B cell (primary cell): Measurements from ENCODE around the gene ADCY1.

ENCODE experiments used
- CTCF ChIP-seq: fragments of 200-600 bp; IDR thresholded peaks from one replicate; pipeline ENCODE4 v1.8.0; 2022; ENCODE audit warnings: antibody characterized with exemption, mild to moderate bottlenecking
- EZH2 ChIP-seq: IDR thresholded peaks from 2 replicates; pipeline ENCODE4 v1.6.1; 2012; ENCODE audit warnings: borderline replicate concordance, low read depth, mild to moderate bottlenecking, moderate library complexity, low read length; ENCODE audit not compliant: insufficient read depth, poor library complexity, severe bottlenecking

DNA sequence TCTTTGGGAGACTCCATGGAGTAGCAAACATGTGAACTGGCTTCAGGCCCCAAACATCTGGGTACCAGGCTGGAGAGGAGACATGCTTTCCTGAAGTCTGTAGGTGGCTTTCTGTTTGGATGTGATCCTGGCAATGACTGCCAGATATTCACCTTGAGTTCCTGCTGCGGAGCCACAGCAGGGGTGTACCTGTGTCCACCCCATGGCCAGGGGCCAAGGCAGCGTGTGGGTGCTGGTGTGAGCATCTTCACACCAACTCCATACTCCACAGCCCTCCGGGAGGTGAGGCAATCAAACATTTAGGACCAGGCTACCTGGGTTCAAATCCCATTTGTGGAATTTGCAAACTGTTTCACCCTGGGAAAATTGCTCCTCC lies 113.0 kb downstream of the ADCY1 start:
- no peak for TF ChIP-seq CTCF
- no peak for TF ChIP-seq EZH2
